SIG-M5 treated with dmso at 0.1 percent for 504 hours (cell line): ENCODE data around the gene ABCB9.
A peak's percentile ranks its signal among the peaks of the same experiment; 100 is the strongest.
"Not testable (repeated sequence)": the region's sequence is repeated elsewhere in the genome, so short reads cannot be mapped to it uniquely, and the experiment has no call there.

Source experiments
- DNase-seq: peaks from one replicate; lab custom pipeline; 2025; ENCODE audit not compliant: unreplicated experiment; lab: John Stamatoyannopoulos, UW

ABCB9 gene

GRCh38 chr12:122965851-122966742 lies at the start of gene ABCB9:
TSS of gene ABCB9 (minus strand) at chr12:122966463. CDS start at chr12:122960235, 6,228 bp downstream.
- peak; percentile 91 for DNase-seq

- DNase-seq, result not testable (repeated sequence)
These were observed 48.2 kb upstream of the ABCB9 start for GRCh38 chr12:123014473-123014872.

- no peak for DNase-seq
These were observed 47.2 kb upstream of the ABCB9 start for GRCh38 chr12:123013185-123014095.

GRCh38 chr12:123011701-123012100 lies 45.4 kb upstream of the ABCB9 start:
- no peak for DNase-seq

GRCh38 chr12:123010681-123011080 lies 44.4 kb upstream of the ABCB9 start:
- DNase-seq, result no peak

- DNase-seq, result no peak
These were observed 43.8 kb upstream of the ABCB9 start for GRCh38 chr12:123010110-123010509.

- DNase-seq, result no peak
These were observed 40.7 kb upstream of the ABCB9 start for GRCh38 chr12:123006977-123007376.

GRCh38 chr12:123005081-123005626 lies 38.9 kb upstream of the ABCB9 start:
- no peak for DNase-seq

GRCh38 chr12:123004287-123004686 lies 38.0 kb upstream of the ABCB9 start:
- no peak for DNase-seq

GRCh38 chr12:123003257-123003656 lies 37.0 kb upstream of the ABCB9 start:
- DNase-seq, result no peak

- no peak for DNase-seq
These were observed 35.2 kb upstream of the ABCB9 start for GRCh38 chr12:123001464-123001863.

- no peak for DNase-seq
These were observed 34.3 kb upstream of the ABCB9 start for GRCh38 chr12:123000578-123000977.

- DNase-seq, result no peak
These were observed 33.7 kb upstream of the ABCB9 start for GRCh38 chr12:122999986-123000420.

- no peak for DNase-seq
These were observed 33.1 kb upstream of the ABCB9 start for GRCh38 chr12:122999196-122999946.

- no peak for DNase-seq
These were observed 32.1 kb upstream of the ABCB9 start for GRCh38 chr12:122998316-122998715.

GRCh38 chr12:122997343-122998250 lies 31.3 kb upstream of the ABCB9 start:
- DNase-seq, result no peak

- DNase-seq, result no peak
These were observed 30.5 kb upstream of the ABCB9 start for GRCh38 chr12:122996621-122997342.

- DNase-seq, result no peak
These were observed 29.9 kb upstream of the ABCB9 start for GRCh38 chr12:122996188-122996601.
